Esophagus muscularis mucosa (tissue), 3 donors: ENCODE results near the gene C17orf50.

Source experiments
- CTCF ChIP-seq, 3 experiments: fragments of 200-600 bp in 2 of 3; fragments of 450-650 bp in 1 of 3; sonication (generic) in 2 of 3; IDR thresholded peaks; one replicate each; pipeline ENCODE4 v1.5.1; 2017 to 2019; ENCODE audit warnings: antibody characterized with exemption in 3 of 3, mild to moderate bottlenecking in 2 of 3, moderate library complexity in 1 of 3
- POLR2A ChIP-seq: fragments of 450-650 bp; IDR thresholded peaks from one replicate; pipeline ENCODE4 v1.6.1; 2017; ENCODE audit warnings: antibody characterized with exemption, moderate library complexity, mild to moderate bottlenecking, low read depth

- TF ChIP-seq CTCF (IDR thresholded peaks at IDR 0.05) (no peak), POLR2A (no peak)
Measured at GRCh38 chr17:35749560-35750412, 10.9 kb upstream of the C17orf50 start.
